MM.1S (cell line): ENCODE measurements around the gene PPA1.

ENCODE experiments used
- CTCF ChIP-seq: fragments of 300-600 bp; sonication (generic); IDR thresholded peaks from 2 replicates; pipeline ENCODE4 v1.5.1; 2016; ENCODE audit warnings: antibody characterized with exemption, low read length, mixed read lengths
- EZH2 ChIP-seq: fragments of 300-600 bp; sonication (generic); optimal IDR thresholded peaks from 2 replicates; pipeline ENCODE3; 2017; ENCODE audit warnings: low read depth, mild to moderate bottlenecking, antibody characterized with exemption, low read length, mixed read lengths
- EZH2phosphoT487 ChIP-seq: fragments of 300-600 bp; sonication (generic); IDR thresholded peaks from 2 replicates; pipeline ENCODE4 v1.6.1; 2018; ENCODE audit warnings: antibody characterized with exemption, low read length

- TF ChIP-seq CTCF, result no peak
- no peak for TF ChIP-seq EZH2
- TF ChIP-seq EZH2phosphoT487, result no peak
Observed at GRCh38 chr10:70266701-70267100, 33.5 kb upstream of the PPA1 start.
